Measurements from ENCODE around the gene VTCN1. TPM values are rescaled to one million over a fixed set of nuclear protein-coding genes. Genes with fewer than 3 reads are reported as not detected.

VTCN1 gene
- total and polyA plus RNA-seq, 2 donors (not counting 3 experiments of a cell fraction or from before 2014, with no cell fraction given): not detected

GRCh38 chr1:117208580-117208979 lies 2.1 kb downstream of the VTCN1 start:
- H3K9me1 ChIP-seq (replicated peaks; ENCODE audit: control insufficient read depth, extremely low read depth, insufficient read depth, low read length): no peaks in the 10 kb centered on the region
- no peak for TF ChIP-seq MAX (IDR thresholded peaks at IDR 0.05; ENCODE audit: insufficient read depth, insufficient read length)
- TF ChIP-seq POLR2A (IDR thresholded peaks at IDR 0.05; ENCODE audit: low read depth, low read length): no peak
- no peak for TF ChIP-seq MYC (IDR thresholded peaks at IDR 0.05; ENCODE audit: low read depth, low read length)
- TF ChIP-seq FOS (IDR thresholded peaks at IDR 0.05; ENCODE audit: borderline replicate concordance, insufficient read depth, low read length): no peak
- no peak for TF ChIP-seq JUN (IDR thresholded peaks at IDR 0.05; ENCODE audit: borderline replicate concordance, insufficient read depth, insufficient read length, low read depth)
- FAIRE-seq: no peak
- H2AFZ ChIP-seq (ENCODE audit: low read depth, low read length): no peak overlapping the region
- no peaks in the 10 kb centered on the region for H4K20me1 ChIP-seq (replicated peaks; ENCODE audit: control insufficient read depth, extremely low read depth, insufficient read depth, low read length)
- no peak overlapping the region for H3K9ac ChIP-seq (replicated peaks; ENCODE audit: extremely low read depth, insufficient read depth, low read length)
- H3K4me3 ChIP-seq (replicated peaks in 1 of 3; ENCODE audit: insufficient read depth in 1 of 3, low read depth in 1 of 3, low read length in 3 of 3): no peak overlapping the region
- H3K27me3 ChIP-seq (ENCODE audit: control insufficient read depth in 2 of 2, insufficient read depth in 2 of 2, low read length in 2 of 2): no peaks in the 10 kb centered on the region
- ChIA-PET CTCF (no interaction called here), POLR2A (no interaction called here)
- dilution Hi-C loops (cut with MboI; ENCODE audit: extremely low pct_ligation_motif_present, low sequenced_read_pairs): no loop called here
- no peaks in the 10 kb centered on the region for H3K79me2 ChIP-seq (ENCODE audit: control insufficient read depth, insufficient read depth, low read length)
- intact Hi-C loops (cut with micrococcal nuclease): no loop called here
- no peak overlapping the region for H3K27ac ChIP-seq (ENCODE audit: insufficient read depth, low read depth, low read length)
- BruUV-seq (replicated peaks): no TSS peak
- H3K4me1 ChIP-seq (ENCODE audit: control insufficient read depth, extremely low read depth, insufficient read depth, low read length): no peaks in the 10 kb centered on the region
- no peaks in the 10 kb centered on the region for H3K9me3 ChIP-seq (replicated peaks; ENCODE audit: control insufficient read depth, insufficient read depth, low read length)
- H3K4me2 ChIP-seq (ENCODE audit: insufficient read depth, low read length): no peak overlapping the region
- DNase-seq (ENCODE audit: low read depth, low spot score): no peak
- H3K36me3 ChIP-seq (ENCODE audit: control insufficient read depth in 2 of 2, extremely low read depth in 1 of 2, insufficient read depth in 2 of 2, low read length in 2 of 2): no peaks in the 10 kb centered on the region

GRCh38 chr1:117205368-117205767 lies 5.4 kb downstream of the VTCN1 start:
- ChIA-PET POLR2A (no interaction called here), CTCF (no interaction called here)
- Histone ChIP-seq H4K20me1 (replicated peaks; ENCODE audit: control insufficient read depth, extremely low read depth, insufficient read depth, low read length) (no peaks in the 10 kb centered on the region), H3K9ac (replicated peaks; ENCODE audit: extremely low read depth, insufficient read depth, low read length) (no peak overlapping the region), H3K4me1 (ENCODE audit: control insufficient read depth, extremely low read depth, insufficient read depth, low read length) (no peaks in the 10 kb centered on the region), H3K27me3 (ENCODE audit: control insufficient read depth in 2 of 2, insufficient read depth in 2 of 2, low read length in 2 of 2) (peaks cover 0 to 3% of the 10 kb centered on the region in 2 experiments), H3K9me3 (replicated peaks; ENCODE audit: control insufficient read depth, insufficient read depth, low read length) (no peaks in the 10 kb centered on the region), H3K79me2 (ENCODE audit: control insufficient read depth, insufficient read depth, low read length) (no peaks in the 10 kb centered on the region), H3K4me2 (ENCODE audit: insufficient read depth, low read length) (no peak overlapping the region), H2AFZ (ENCODE audit: low read depth, low read length) (no peak overlapping the region), H3K4me3 (replicated peaks in 1 of 3; ENCODE audit: insufficient read depth in 1 of 3, low read depth in 1 of 3, low read length in 3 of 3) (no peak overlapping the region), H3K27ac (ENCODE audit: insufficient read depth, low read depth, low read length) (no peak overlapping the region), H3K9me1 (replicated peaks; ENCODE audit: control insufficient read depth, extremely low read depth, insufficient read depth, low read length) (no peaks in the 10 kb centered on the region), H3K36me3 (ENCODE audit: control insufficient read depth in 2 of 2, extremely low read depth in 1 of 2, insufficient read depth in 2 of 2, low read length in 2 of 2) (no peaks in the 10 kb centered on the region)
- no peak for TF ChIP-seq POLR2A (IDR thresholded peaks at IDR 0.05; ENCODE audit: low read depth, low read length)
- TF ChIP-seq GATA2 (IDR thresholded peaks at IDR 0.05; ENCODE audit: insufficient read depth, insufficient read length, low read depth, low read length): no peak
- no peak for TF ChIP-seq FOS (IDR thresholded peaks at IDR 0.05; ENCODE audit: borderline replicate concordance, insufficient read depth, low read length)
- TF ChIP-seq CTCF (IDR thresholded peaks at IDR 0.05; ENCODE audit: extremely low read depth in 1 of 2, insufficient read depth in 1 of 2, low read depth in 1 of 2, low read length in 2 of 2): no peak
- no peak for TF ChIP-seq MYC (IDR thresholded peaks at IDR 0.05; ENCODE audit: low read depth, low read length)
- no peak for TF ChIP-seq MAX (IDR thresholded peaks at IDR 0.05; ENCODE audit: insufficient read depth, insufficient read length)
- TF ChIP-seq JUN (IDR thresholded peaks at IDR 0.05; ENCODE audit: borderline replicate concordance, insufficient read depth, insufficient read length, low read depth): no peak
- TF ChIP-seq EZH2 (IDR thresholded peaks at IDR 0.05; ENCODE audit: borderline replicate concordance, low read depth, low read length, severe bottlenecking): no peak
- TF ChIP-seq POLR2AphosphoS5 (IDR thresholded peaks at IDR 0.05; ENCODE audit: insufficient read depth, low read depth, low read length): no peak
- dilution Hi-C loops (cut with MboI; ENCODE audit: extremely low pct_ligation_motif_present, low sequenced_read_pairs): no loop called here
- no TSS peak for BruUV-seq (replicated peaks)
- intact Hi-C loops (cut with micrococcal nuclease): no loop called here
- no peak for FAIRE-seq
- no peak for DNase-seq (ENCODE audit: low read depth, low spot score)
